Measurements from ENCODE around the gene PPIL6. TPM values are rescaled to one million over a fixed set of nuclear protein-coding genes. Genes with fewer than 3 reads are reported as not detected.
"Not testable (repeated sequence)": the region's sequence is repeated elsewhere in the genome, so short reads cannot be mapped to it uniquely, and the experiment has no call there.

PPIL6 gene
- total RNA-seq, 4 donors from 2014 or later = 2.2 to 9.2 (median 5.5) TPM

- 89% methylated on average over 7 of the region's 7 CpGs for WGBS
- Histone ChIP-seq H3K36me3 (peaks cover 10 to 89% (median 65%) of the 10 kb centered on the region in 4 donors), H3K4me3 (no peak overlapping the region), H3K4me1 (peaks cover 3 to 14% (median 9%) of the 10 kb centered on the region in 4 donors), H3K27me3 (no peaks in the 10 kb centered on the region), H3K9me3 (no peaks in the 10 kb centered on the region), H3K27ac (replicated peaks in 1 of 4) (peak overlapping the region in 1 of 4 donors; percentile 0)
- DNase-seq (ENCODE audit: extremely low spot score) = no peak
- TF ChIP-seq POLR2AphosphoS5 (IDR thresholded peaks at IDR 0.05) (no peak), EP300 (IDR thresholded peaks at IDR 0.05) (no peak), POLR2A (IDR thresholded peaks at IDR 0.05; ENCODE audit: low read depth) (no peak), CTCF (IDR thresholded peaks at IDR 0.05) (no peak)
- intact Hi-C loops (cut with DNase I) = no loop called here
These were observed 25.9 kb upstream of the PPIL6 start for GRCh38 chr6:109466212-109466923.

DNA sequence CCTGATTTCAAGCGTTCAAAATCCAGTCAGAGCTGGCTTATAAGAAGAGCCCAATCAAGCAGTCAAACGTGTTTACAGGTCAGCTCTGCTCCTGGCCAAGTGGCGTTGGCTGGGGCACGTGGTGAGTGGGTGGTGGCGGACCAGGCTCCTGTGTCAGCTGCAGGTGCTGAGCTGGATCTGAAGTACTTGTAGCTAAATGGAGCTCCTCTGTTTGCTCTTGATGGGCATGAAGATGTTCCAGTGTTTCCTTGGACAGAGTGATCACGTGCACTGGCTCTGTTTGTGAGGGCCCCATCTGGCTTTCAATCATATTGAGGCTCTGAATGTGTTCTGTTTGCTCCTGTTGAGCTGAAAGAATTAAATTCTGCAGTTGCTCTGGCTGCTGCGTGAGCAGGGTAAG is 25.3 kb upstream of the PPIL6 start:
- peaks cover 9 to 87% (median 61%) of the 10 kb centered on the region in 4 donors for H3K36me3 ChIP-seq
- intact Hi-C loops (cut with DNase I) = no loop called here
- H3K4me3 ChIP-seq = no peak overlapping the region
- H3K27ac ChIP-seq (replicated peaks in 1 of 4) = peak overlapping the region in 1 of 4 donors; percentile 0
- no peaks in the 10 kb centered on the region for H3K9me3 ChIP-seq
- H3K4me1 ChIP-seq = peaks cover 3 to 14% (median 9%) of the 10 kb centered on the region in 4 donors
- DNase-seq (ENCODE audit: extremely low spot score) = no peak
- H3K27me3 ChIP-seq = no peaks in the 10 kb centered on the region
- WGBS = 85% methylated on average over 7 of the region's 7 CpGs
- TF ChIP-seq POLR2AphosphoS5 (IDR thresholded peaks at IDR 0.05) (no peak), CTCF (IDR thresholded peaks at IDR 0.05) (no peak), EP300 (IDR thresholded peaks at IDR 0.05) (no peak), POLR2A (IDR thresholded peaks at IDR 0.05; ENCODE audit: low read depth) (no peak)

DNA sequence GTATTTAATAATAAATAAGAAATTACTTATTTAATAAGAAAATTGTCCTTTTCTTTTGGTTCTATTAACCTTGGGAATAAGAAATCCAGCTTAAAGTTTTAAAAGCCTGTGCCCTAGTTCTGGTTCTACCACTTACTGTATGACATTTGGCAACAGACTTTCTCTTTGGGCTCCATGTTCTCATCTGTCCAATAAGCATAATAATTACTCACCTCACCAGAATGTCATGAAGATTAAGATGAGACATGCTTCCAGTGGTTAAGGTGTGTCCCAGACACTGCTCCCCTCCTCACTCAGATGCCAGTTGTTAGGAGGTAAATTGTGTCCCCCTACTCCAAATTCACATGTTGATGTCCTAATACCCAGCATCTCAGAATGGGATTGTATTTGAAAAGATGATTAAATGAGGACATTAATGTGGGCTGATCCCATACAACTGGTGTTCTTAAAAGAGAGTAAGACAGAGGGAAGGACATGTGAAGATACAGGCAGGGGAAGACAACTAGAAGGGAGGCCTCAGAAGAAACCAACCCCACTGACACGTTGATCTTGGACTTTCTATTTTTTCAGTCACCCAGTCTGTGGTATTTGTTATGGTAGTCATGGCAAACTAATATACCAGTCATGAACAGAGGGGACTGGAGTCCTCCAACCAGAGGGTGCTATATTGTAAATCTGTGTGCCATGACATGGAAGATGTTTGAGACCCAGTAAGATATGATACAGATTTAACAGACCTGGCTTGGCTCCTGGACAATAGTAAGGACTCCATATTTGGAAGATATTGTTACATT is 21.5 kb upstream of the PPIL6 start:
- no peak overlapping the region for H3K27ac ChIP-seq (replicated peaks in 1 of 4)
- intact Hi-C loops (cut with DNase I) = no loop called here
- H3K9me3 ChIP-seq = no peaks in the 10 kb centered on the region
- H3K36me3 ChIP-seq = peaks cover 4 to 54% (median 30%) of the 10 kb centered on the region in 4 donors
- no peak for TF ChIP-seq POLR2AphosphoS5 (IDR thresholded peaks at IDR 0.05)
- TF ChIP-seq POLR2A (IDR thresholded peaks at IDR 0.05; ENCODE audit: low read depth) = no peak
- TF ChIP-seq EP300 (IDR thresholded peaks at IDR 0.05) = no peak
- TF ChIP-seq CTCF (IDR thresholded peaks at IDR 0.05) = no peak
- no peak overlapping the region for H3K4me3 ChIP-seq
- DNase-seq (ENCODE audit: extremely low spot score) = no peak
- 78% methylated on average over 1 of the region's 1 CpG for WGBS
- H3K4me1 ChIP-seq = peaks cover 3 to 16% (median 12%) of the 10 kb centered on the region in 4 donors
- H3K27me3 ChIP-seq = no peaks in the 10 kb centered on the region

DNA sequence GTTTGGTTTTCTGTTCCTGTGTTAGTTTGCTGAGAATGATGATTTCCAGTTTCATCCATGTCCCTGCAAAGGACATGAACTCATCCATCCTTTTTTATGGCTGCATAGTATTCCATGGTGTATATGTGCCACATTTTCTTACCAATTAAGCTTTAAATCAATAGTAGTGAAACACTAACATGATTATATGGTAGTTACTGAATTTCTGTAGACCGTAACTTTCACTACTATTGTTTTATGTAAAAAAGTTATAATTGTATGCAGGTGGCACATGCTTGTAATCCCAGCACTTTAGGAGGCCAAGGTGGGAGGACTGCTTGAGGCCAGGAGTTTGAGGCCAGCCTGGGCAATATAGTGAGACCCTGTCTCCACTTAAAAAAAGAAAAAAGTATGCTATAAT is 20.8 kb upstream of the PPIL6 start:
- intact Hi-C loops (cut with DNase I); H3K4me3 ChIP-seq; H3K9me3 ChIP-seq; DNase-seq (ENCODE audit: extremely low spot score); H3K27ac ChIP-seq (replicated peaks in 1 of 4); H3K27me3 ChIP-seq: not testable (repeated sequence)
- peaks cover 4 to 47% (median 25%) of the 10 kb centered on the region in 4 donors for H3K36me3 ChIP-seq
- peaks cover 11 to 20% (median 17%) of the 10 kb centered on the region in 4 donors for H3K4me1 ChIP-seq
- WGBS = 100% methylated on average over 1 of the region's 1 CpG

- Histone ChIP-seq H3K4me1 (peaks cover 10 to 16% (median 13%) of the 10 kb centered on the region in 4 donors), H3K27me3 (no peaks in the 10 kb centered on the region), H3K4me3 (no peak overlapping the region), H3K9me3 (no peaks in the 10 kb centered on the region), H3K27ac (replicated peaks in 1 of 4) (peak overlapping the region in 1 of 4 donors; percentile 10), H3K36me3 (peaks cover 0 to 38% (median 19%) of the 10 kb centered on the region in 4 donors)
- intact Hi-C loops (cut with DNase I) = no loop called here
- TF ChIP-seq POLR2AphosphoS5 (IDR thresholded peaks at IDR 0.05) = no peak
- TF ChIP-seq CTCF (IDR thresholded peaks at IDR 0.05) = no peak
- TF ChIP-seq EP300 (IDR thresholded peaks at IDR 0.05) = no peak
- no peak for TF ChIP-seq POLR2A (IDR thresholded peaks at IDR 0.05; ENCODE audit: low read depth)
- no peak for DNase-seq (ENCODE audit: extremely low spot score)
- 80% methylated on average over 3 of the region's 3 CpGs for WGBS
These were observed 19.9 kb upstream of the PPIL6 start for GRCh38 chr6:109460161-109460829.

All from esophagus muscularis mucosa (tissue), 4 donors.